Left lung (tissue), 10 donors: ENCODE results near the gene PIGH. TPM values are rescaled to one million over a fixed set of nuclear protein-coding genes. Genes with fewer than 3 reads are reported as not detected.

ENCODE experiments used
- ATAC-seq: fragments of 200-7000 bp; cut with Tn5 transposase; one replicate; pipeline ENCODE4 v1.9.1; 2020; ENCODE audit warnings: moderate library complexity
- DNase-seq, 4 donors: peaks; one replicate each; pipeline ENCODE4 v3.0.0-alpha.2; 2013 to 2020
- H3K27ac ChIP-seq, 2 donors: fragments of 200-600 bp; sonication (generic) in 1 of 2; one replicate each; pipeline versions ENCODE4 v1.5.0 to v1.8.0; 2020 to 2021
- H3K27me3 ChIP-seq, 2 donors: fragments of 200-600 bp; sonication (generic) in 1 of 2; one replicate each; pipeline versions ENCODE4 v1.5.0 to v1.8.0; 2020 to 2021
- H3K36me3 ChIP-seq, 2 donors: fragments of 200-600 bp; sonication (generic) in 1 of 2; one replicate each; pipeline versions ENCODE4 v1.5.0 to v1.8.0; 2020 to 2021
- H3K4me1 ChIP-seq, 2 donors: fragments of 200-600 bp; one replicate each; pipeline ENCODE4 v1.8.0; 2021
- H3K4me3 ChIP-seq, 2 donors: fragments of 200-600 bp; sonication (generic) in 1 of 2; one replicate each; pipeline versions ENCODE4 v1.5.0 to v1.8.0; 2020 to 2021; ENCODE audit warnings: mild to moderate bottlenecking in 1 of 2
- H3K9me3 ChIP-seq, 2 donors: fragments of 200-600 bp; sonication (generic) in 1 of 2; one replicate each; pipeline versions ENCODE4 v1.5.0 to v1.8.0; 2020 to 2021
- CTCF ChIP-seq, 2 donors: fragments of 200-600 bp; sonication (generic) in 1 of 2; IDR thresholded peaks; one replicate each; pipeline versions ENCODE4 v1.5.0 to v1.8.0; 2021; ENCODE audit warnings: antibody characterized with exemption in 2 of 2
- intact Hi-C, 2 donors: fragments of 100-400 bp; cut with DNase I; formaldehyde crosslinking; loops; one replicate each; pipeline versions ENCODE4 v1.11.2 to v1.14.2; 2022
- polyA plus RNA-seq, 6 donors: library from polyadenylated mRNA; unstranded; fragments of 120-200 nt; gene quantifications; one replicate each; pipeline ENCODE4 v1.2.1, GENCODE V29; 2013; ENCODE audit not compliant: insufficient read length in 6 of 6
- total RNA-seq, 2 donors: library from RNA; stranded (reverse); fragmentation: NEBNext Ultra II Directional; extraction: Animal tissue kit (Norgen Biotek cat#: 25700); gene quantifications; one replicate each; pipeline ENCODE4 v1.2.1, GENCODE V29; 2021
- donor health status: DM: no; HTN: yes; CAD: no.
- donor health status: DM: no; HTN: no; CAD: no.

PIGH gene
- total and polyA plus RNA-seq, 8 donors: 12.8 to 28.6 (median 23.1) TPM

GRCh38 chr14:67643713-67644112 lies 43.6 kb upstream of the PIGH start:
- TF ChIP-seq CTCF (IDR thresholded peaks at IDR 0.05): no peak
- ATAC-seq: no peak

GRCh38 chr14:67641902-67642749 lies 42.1 kb upstream of the PIGH start:
- no peaks in the 10 kb centered on the region for H3K27me3 ChIP-seq
- no peak for TF ChIP-seq CTCF (IDR thresholded peaks at IDR 0.05)
- H3K4me1 ChIP-seq: no peaks in the 10 kb centered on the region
- intact Hi-C loops: no loop called here
- H3K36me3 ChIP-seq: peaks cover 0 to 26% of the 10 kb centered on the region in 2 donors
- H3K4me3 ChIP-seq: no peak overlapping the region
- H3K27ac ChIP-seq: no peak overlapping the region
- DNase-seq (no peak), ATAC-seq (no peak)
- no peaks in the 10 kb centered on the region for H3K9me3 ChIP-seq

More at GRCh38 chr14:67643713-67644112, 43.6 kb upstream of the PIGH start:
- H3K4me3 ChIP-seq: no peak overlapping the region
- peaks cover 0 to 42% of the 10 kb centered on the region in 2 donors for H3K36me3 ChIP-seq
- no peak for DNase-seq
- H3K4me1 ChIP-seq: no peaks in the 10 kb centered on the region
- H3K27me3 ChIP-seq: no peaks in the 10 kb centered on the region
- no peaks in the 10 kb centered on the region for H3K9me3 ChIP-seq
- no peak overlapping the region for H3K27ac ChIP-seq
- intact Hi-C loops: no loop called here

GRCh38 chr14:67641480-67641879 lies 41.4 kb upstream of the PIGH start:
- H3K27me3 ChIP-seq: no peaks in the 10 kb centered on the region
- H3K4me3 ChIP-seq: no peak overlapping the region
- TF ChIP-seq CTCF (IDR thresholded peaks at IDR 0.05): no peak
- peaks cover 0 to 19% of the 10 kb centered on the region in 2 donors for H3K36me3 ChIP-seq
- H3K4me1 ChIP-seq: no peaks in the 10 kb centered on the region
- H3K9me3 ChIP-seq: no peaks in the 10 kb centered on the region
- DNase-seq (no peak), ATAC-seq (no peak)
- intact Hi-C loops: no loop called here
- H3K27ac ChIP-seq: no peak overlapping the region

- DNase-seq: no peak
- TF ChIP-seq CTCF (IDR thresholded peaks at IDR 0.05): no peak
- intact Hi-C loops: no loop called here
- Histone ChIP-seq H3K4me3 (no peak overlapping the region), H3K4me1 (no peaks in the 10 kb centered on the region), H3K27me3 (no peaks in the 10 kb centered on the region), H3K36me3 (no peaks in the 10 kb centered on the region), H3K27ac (no peak overlapping the region), H3K9me3 (no peaks in the 10 kb centered on the region)
- no peak for ATAC-seq
Measured at GRCh38 chr14:67638642-67639041, 38.6 kb upstream of the PIGH start.

- no peak for ATAC-seq
- DNase-seq: no peak
- no peak overlapping the region for H3K4me3 ChIP-seq
- H3K9me3 ChIP-seq: no peaks in the 10 kb centered on the region
- H3K36me3 ChIP-seq: no peaks in the 10 kb centered on the region
- H3K4me1 ChIP-seq: no peaks in the 10 kb centered on the region
- no peak for TF ChIP-seq CTCF (IDR thresholded peaks at IDR 0.05)
- no peak overlapping the region for H3K27ac ChIP-seq
- H3K27me3 ChIP-seq: no peaks in the 10 kb centered on the region
- intact Hi-C loops: no loop called here
Measured at GRCh38 chr14:67636361-67636919, 36.4 kb upstream of the PIGH start.
